SIG-M5 (cell line): ENCODE measurements around the gene CENPP.
"Not testable (repeated sequence)": the region's sequence is repeated elsewhere in the genome, so short reads cannot be mapped to it uniquely, and the experiment has no call there.

Experiments used
- DNase-seq: peaks from one replicate; lab custom pipeline; 2025; lab: John Stamatoyannopoulos, UW

CENPP gene

GRCh38 chr9:92616199-92616641 is 290.5 kb downstream of the CENPP start:
- DNase-seq, result no peak

- DNase-seq, result no peak
Observed at GRCh38 chr9:92616655-92617111, 290.9 kb downstream of the CENPP start.

GRCh38 chr9:92617195-92617813 is 291.6 kb downstream of the CENPP start:
- no peak for DNase-seq

GRCh38 chr9:92617951-92618510 is 292.3 kb downstream of the CENPP start:
- DNase-seq, result no peak

GRCh38 chr9:92618633-92619225 is 293.0 kb downstream of the CENPP start:
- DNase-seq, result no peak

- no peak for DNase-seq
Observed at GRCh38 chr9:92619601-92620300, 294.0 kb downstream of the CENPP start.

- DNase-seq, result no peak
Observed at GRCh38 chr9:92620845-92621244, 295.1 kb downstream of the CENPP start.

- DNase-seq, result not testable (repeated sequence)
Observed at GRCh38 chr9:92623936-92624335, 298.2 kb downstream of the CENPP start.

GRCh38 chr9:92626484-92626883 is 300.7 kb downstream of the CENPP start:
- no peak for DNase-seq

- DNase-seq, result no peak
Observed at GRCh38 chr9:92627651-92628050, 301.9 kb downstream of the CENPP start.

GRCh38 chr9:92631452-92632343 is 305.9 kb downstream of the CENPP start:
- DNase-seq, result no peak

GRCh38 chr9:92632641-92633040 is 306.9 kb downstream of the CENPP start:
- DNase-seq, result no peak

- DNase-seq, result no peak
Observed at GRCh38 chr9:92633614-92634278, 308.0 kb downstream of the CENPP start.

- no peak for DNase-seq
Observed at GRCh38 chr9:92634712-92635605, 309.2 kb downstream of the CENPP start.

- DNase-seq, result no peak
Observed at GRCh38 chr9:92635760-92636159, 310.0 kb downstream of the CENPP start.

- no peak for DNase-seq
Observed at GRCh38 chr9:92636627-92637026, 310.9 kb downstream of the CENPP start.

GRCh38 chr9:92637326-92637725 is 311.6 kb downstream of the CENPP start:
- no peak for DNase-seq

- DNase-seq, result no peak
Observed at GRCh38 chr9:92637886-92638620, 312.3 kb downstream of the CENPP start.

- DNase-seq, result no peak
Observed at GRCh38 chr9:92638621-92639101, 312.9 kb downstream of the CENPP start.
